KMS-11 (cell line): ENCODE results near the gene TIPARP.

Source experiments
- H2AFZ ChIP-seq: fragments of 200-600 bp; sonication (generic); 2 replicates; pipeline ENCODE4 v1.6.1; 2016; ENCODE audit warnings: antibody characterized with exemption, mixed run types, low read depth
- H3K27ac ChIP-seq: fragments of 200-600 bp; sonication (generic); 2 replicates; pipeline ENCODE4 v1.6.1; 2016; ENCODE audit warnings: mild to moderate bottlenecking, mixed run types
- H3K27me3 ChIP-seq: fragments of 200-600 bp; sonication (generic); 2 replicates; pipeline ENCODE4 v1.6.1; 2017; ENCODE audit warnings: mild to moderate bottlenecking, low read depth, mixed run types, moderate library complexity; ENCODE audit not compliant: insufficient read depth
- H3K36me3 ChIP-seq: fragments of 200-600 bp; sonication (generic); 2 replicates; pipeline ENCODE4 v1.6.1; 2017; ENCODE audit warnings: mild to moderate bottlenecking, mixed run types; ENCODE audit not compliant: insufficient read depth
- H3K4me1 ChIP-seq: fragments of 200-600 bp; sonication (generic); 2 replicates; pipeline ENCODE4 v1.6.1; 2016; ENCODE audit warnings: mild to moderate bottlenecking, low read depth, mixed run types; ENCODE audit not compliant: poor library complexity, severe bottlenecking
- H3K4me2 ChIP-seq: fragments of 200-600 bp; sonication (generic); 2 replicates; pipeline ENCODE4 v1.7.0; 2016; ENCODE audit warnings: mild to moderate bottlenecking, mixed run types
- H3K4me3 ChIP-seq: fragments of 200-600 bp; sonication (generic); IDR thresholded peaks from 2 replicates; pipeline ENCODE4 v1.6.1; 2017; ENCODE audit warnings: low read depth, low read length, mixed read lengths; ENCODE audit not compliant: insufficient read depth
- H3K79me2 ChIP-seq: fragments of 200-600 bp; sonication (generic); 2 replicates; pipeline ENCODE4 v1.6.1; 2016; ENCODE audit warnings: low read depth, mixed run types; ENCODE audit not compliant: insufficient read depth
- H3K9ac ChIP-seq: fragments of 200-600 bp; sonication (generic); 2 replicates; pipeline ENCODE4 v1.6.1; 2016; ENCODE audit warnings: mild to moderate bottlenecking, mixed run types
- H4K20me1 ChIP-seq: fragments of 200-600 bp; sonication (generic); 2 replicates; pipeline ENCODE4 v1.6.1; 2016; ENCODE audit warnings: mild to moderate bottlenecking, mixed run types; ENCODE audit not compliant: insufficient read depth
- TF ChIP-seq, protein P1 (sequence below): fragments of 200-600 bp; sonication (generic); conservative IDR thresholded peaks from 2 replicates; pipeline ENCODE4 v1.6.1; 2017; ENCODE audit warnings: low read depth, mild to moderate bottlenecking, antibody characterized with exemption, low read length, moderate library complexity, mixed read lengths

TIPARP gene

DNA sequence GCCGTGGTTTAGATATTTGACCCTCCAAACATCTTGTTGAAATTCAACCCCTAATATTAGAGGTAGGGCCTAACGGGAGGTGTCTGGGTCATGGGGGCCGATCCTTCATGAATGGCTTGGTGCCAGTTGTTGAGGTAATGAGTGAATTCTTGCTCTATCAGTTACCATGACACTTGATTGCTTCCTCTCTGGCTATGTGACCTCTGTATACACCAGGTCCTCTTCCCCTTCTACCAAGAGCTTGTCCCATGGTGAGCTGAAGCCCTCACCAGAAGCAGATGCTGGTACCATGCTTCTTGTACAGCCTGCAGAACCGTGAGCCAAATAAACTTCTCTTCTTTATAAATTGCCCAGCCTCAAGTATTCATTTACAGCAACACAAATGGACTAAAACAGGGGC lies 41.8 kb upstream of the TIPARP start:
- no peak overlapping the region for H3K9ac ChIP-seq
- no peak overlapping the region for H2AFZ ChIP-seq
- H3K27ac ChIP-seq, result no peak overlapping the region

DNA sequence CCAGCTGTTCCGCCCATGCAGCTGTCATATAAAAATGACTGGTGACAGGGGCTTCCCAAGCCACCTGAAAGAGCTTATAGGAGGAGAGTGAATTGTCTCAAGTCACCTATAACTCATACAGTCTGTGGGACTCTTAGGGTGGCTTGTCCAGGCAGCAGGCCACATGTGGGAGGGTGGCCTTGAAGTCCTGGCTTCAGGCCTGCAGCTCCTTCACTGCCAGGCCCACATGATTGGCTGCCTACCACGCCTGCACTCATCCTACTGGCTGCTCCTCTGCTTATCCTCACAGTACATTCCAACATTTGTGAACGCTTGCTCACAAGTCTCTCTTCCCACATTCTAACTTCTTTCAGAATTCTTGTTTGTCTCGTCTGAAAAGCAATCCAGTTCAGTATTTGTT lies 41.1 kb upstream of the TIPARP start:
- Histone ChIP-seq H3K9ac (no peak overlapping the region), H4K20me1 (no peaks in the 10 kb centered on the region), H3K27me3 (no peaks in the 10 kb centered on the region), H3K4me1 (no peaks in the 10 kb centered on the region), H3K79me2 (no peaks in the 10 kb centered on the region), H3K4me3 (no peak overlapping the region), H3K27ac (no peak overlapping the region), H3K4me2 (no peak overlapping the region), H3K36me3 (no peaks in the 10 kb centered on the region), H2AFZ (no peak overlapping the region)
- TF ChIP-seq, protein P1, sequence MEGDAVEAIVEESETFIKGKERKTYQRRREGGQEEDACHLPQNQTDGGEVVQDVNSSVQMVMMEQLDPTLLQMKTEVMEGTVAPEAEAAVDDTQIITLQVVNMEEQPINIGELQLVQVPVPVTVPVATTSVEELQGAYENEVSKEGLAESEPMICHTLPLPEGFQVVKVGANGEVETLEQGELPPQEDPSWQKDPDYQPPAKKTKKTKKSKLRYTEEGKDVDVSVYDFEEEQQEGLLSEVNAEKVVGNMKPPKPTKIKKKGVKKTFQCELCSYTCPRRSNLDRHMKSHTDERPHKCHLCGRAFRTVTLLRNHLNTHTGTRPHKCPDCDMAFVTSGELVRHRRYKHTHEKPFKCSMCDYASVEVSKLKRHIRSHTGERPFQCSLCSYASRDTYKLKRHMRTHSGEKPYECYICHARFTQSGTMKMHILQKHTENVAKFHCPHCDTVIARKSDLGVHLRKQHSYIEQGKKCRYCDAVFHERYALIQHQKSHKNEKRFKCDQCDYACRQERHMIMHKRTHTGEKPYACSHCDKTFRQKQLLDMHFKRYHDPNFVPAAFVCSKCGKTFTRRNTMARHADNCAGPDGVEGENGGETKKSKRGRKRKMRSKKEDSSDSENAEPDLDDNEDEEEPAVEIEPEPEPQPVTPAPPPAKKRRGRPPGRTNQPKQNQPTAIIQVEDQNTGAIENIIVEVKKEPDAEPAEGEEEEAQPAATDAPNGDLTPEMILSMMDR, result no peak

More for the DNA sequence above, 41.8 kb upstream of the TIPARP start:
- Histone ChIP-seq H3K36me3 (no peaks in the 10 kb centered on the region), H3K27me3 (no peaks in the 10 kb centered on the region), H3K4me3 (no peak overlapping the region), H4K20me1 (no peaks in the 10 kb centered on the region), H3K79me2 (no peaks in the 10 kb centered on the region), H3K4me1 (no peaks in the 10 kb centered on the region), H3K4me2 (no peak overlapping the region)
- TF ChIP-seq, protein P1, result no peak

DNA sequence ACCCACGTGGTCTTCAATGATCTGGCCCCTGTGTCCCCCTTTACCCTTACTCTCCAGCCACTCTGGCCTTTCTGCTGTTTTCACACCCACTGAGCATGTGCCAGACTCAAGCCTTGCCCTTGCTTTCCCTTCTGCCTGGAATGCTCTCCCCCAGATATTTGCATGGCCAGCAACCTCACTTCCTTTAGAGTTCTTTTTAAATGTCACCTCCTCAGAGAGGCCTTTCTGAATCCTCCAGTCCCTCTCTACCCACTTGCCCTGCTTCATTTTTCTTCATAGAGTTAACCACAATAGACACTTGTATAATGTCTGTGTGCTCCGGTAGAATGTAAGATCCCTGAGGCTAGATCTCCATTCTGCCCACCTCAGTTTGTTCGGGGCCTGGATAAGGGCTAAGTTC lies 39.4 kb upstream of the TIPARP start:
- TF ChIP-seq, protein P1, result no peak
- Histone ChIP-seq H3K4me2 (no peak overlapping the region), H3K9ac (no peak overlapping the region), H3K4me3 (no peak overlapping the region), H3K27ac (no peak overlapping the region), H4K20me1 (no peaks in the 10 kb centered on the region), H3K4me1 (no peaks in the 10 kb centered on the region), H2AFZ (no peak overlapping the region), H3K27me3 (no peaks in the 10 kb centered on the region), H3K36me3 (no peaks in the 10 kb centered on the region), H3K79me2 (no peaks in the 10 kb centered on the region)

DNA sequence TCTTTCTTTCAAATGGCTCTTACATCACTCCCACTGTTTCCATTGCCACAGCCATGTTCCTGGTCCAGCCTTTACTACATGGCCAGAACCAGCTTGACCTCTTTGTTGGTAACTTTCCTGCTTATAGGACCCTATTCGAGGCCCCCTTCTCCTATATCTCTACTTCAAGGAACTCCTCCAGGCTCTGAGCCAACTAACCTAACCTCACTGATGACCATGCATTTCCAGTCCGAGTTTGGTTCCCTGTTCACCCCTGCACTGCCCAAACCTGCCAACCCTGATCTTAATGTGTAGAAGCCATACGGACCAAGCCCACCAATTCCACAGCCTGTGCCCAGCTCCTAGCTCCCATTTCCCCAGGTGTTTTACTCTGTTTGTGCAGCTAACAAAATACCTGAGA lies 38.4 kb upstream of the TIPARP start:
- TF ChIP-seq, protein P1, result no peak
- Histone ChIP-seq H3K4me1 (no peaks in the 10 kb centered on the region), H3K4me3 (no peak overlapping the region), H3K9ac (no peak overlapping the region), H4K20me1 (no peaks in the 10 kb centered on the region), H2AFZ (no peak overlapping the region), H3K36me3 (no peaks in the 10 kb centered on the region), H3K27ac (no peak overlapping the region), H3K4me2 (no peak overlapping the region), H3K79me2 (no peaks in the 10 kb centered on the region), H3K27me3 (no peaks in the 10 kb centered on the region)
